HS-27A (cell line): ENCODE measurements around the gene RARB.

Experiments used
- DNase-seq: peaks from one replicate; pipeline ENCODE4 v3.0.0-alpha.2; 2012; ENCODE audit warnings: low read depth, missing footprints

Gene RARB

DNA sequence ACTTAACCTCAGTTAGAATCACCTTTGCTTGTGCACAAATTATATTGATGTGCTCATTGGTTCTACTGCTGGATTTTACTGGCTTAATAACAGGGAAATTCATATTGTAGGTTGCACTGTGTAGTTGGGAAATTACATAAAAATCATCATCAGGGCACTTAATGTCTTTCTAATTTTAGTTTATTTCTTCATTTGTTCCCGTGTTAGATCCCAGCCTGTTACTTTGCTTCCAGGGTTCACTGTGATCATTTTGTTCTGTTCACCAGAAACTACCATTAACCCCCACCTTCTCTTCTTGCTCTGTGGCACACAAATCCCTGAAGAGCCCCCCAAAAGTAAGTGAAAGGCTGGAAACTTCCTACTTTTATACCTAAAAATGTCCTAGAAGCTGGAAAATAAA is 80.4 kb downstream of the RARB start:
- no peak for DNase-seq

DNA sequence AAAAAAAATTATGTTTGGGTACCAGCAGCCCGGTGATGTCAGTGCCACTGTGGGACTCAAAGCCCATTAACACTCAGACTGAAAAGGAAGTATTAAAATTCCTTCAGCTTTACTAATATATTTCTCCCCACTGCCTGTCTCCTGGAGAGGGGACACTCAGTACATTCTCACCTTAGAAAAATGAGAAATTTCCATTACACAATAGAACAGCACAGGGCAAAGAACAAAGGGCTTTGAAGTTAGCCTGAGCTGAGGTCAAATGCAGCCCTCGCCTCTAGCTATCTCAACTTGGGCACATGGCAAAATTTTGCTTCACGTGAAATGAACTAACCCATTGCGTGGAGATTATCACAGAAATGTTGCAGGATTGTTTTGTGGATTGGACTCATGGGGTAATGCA is 80.8 kb downstream of the RARB start:
- DNase-seq: no peak

DNA sequence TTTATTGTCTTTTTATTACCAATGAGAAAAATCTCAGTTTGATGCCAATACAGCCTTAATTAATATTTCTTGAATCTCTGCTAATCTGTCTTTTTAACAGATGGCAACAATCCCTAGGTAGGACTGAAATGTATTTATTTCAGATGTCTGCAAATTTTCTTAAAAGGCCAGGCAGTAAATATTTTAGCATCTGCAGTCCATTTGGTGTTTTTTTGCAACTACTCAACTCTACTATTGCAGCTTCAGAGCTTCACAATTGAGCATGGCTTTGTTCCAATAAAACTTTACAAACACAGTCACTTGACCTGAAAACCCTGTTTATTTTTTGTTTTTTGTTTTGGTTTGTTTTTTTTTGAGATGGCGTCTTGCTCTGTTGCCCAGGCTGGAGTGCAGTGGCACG is 82.7 kb downstream of the RARB start:
- no peak for DNase-seq

DNA sequence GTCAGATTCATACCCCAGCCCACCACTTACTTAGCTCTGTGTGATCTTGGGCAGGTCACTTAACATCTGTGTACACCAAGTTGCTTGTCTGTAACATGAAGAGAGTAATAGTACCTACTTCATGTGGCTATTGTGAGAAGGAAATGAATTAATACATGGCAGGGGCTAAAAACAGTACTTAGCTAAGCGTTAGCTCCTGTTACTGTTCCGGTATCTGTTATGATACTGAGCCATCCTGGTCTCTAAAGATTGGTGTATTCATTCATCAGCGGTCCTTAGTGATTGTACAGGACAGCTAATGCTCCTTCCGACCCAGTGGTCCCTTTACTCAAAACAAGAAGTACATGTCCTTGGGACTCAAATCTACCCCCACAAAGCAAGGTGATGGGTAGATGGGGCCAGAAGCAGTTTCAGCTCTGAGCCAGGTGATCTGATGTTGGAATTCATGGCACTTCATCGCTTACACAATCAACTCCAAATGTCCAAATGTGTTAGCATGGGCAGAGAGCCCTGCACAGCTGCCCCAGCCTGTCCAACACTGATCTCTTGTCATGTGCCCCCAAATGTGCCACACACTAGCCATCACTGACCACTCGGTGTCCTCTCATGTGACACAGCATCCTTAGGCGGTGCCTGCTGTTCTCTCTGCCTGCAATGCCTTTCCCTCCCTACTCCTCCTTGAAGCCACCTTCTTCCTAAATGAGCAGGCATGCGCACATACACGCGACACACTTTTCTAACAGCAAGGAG is 84.1 kb downstream of the RARB start:
- no peak for DNase-seq

DNA sequence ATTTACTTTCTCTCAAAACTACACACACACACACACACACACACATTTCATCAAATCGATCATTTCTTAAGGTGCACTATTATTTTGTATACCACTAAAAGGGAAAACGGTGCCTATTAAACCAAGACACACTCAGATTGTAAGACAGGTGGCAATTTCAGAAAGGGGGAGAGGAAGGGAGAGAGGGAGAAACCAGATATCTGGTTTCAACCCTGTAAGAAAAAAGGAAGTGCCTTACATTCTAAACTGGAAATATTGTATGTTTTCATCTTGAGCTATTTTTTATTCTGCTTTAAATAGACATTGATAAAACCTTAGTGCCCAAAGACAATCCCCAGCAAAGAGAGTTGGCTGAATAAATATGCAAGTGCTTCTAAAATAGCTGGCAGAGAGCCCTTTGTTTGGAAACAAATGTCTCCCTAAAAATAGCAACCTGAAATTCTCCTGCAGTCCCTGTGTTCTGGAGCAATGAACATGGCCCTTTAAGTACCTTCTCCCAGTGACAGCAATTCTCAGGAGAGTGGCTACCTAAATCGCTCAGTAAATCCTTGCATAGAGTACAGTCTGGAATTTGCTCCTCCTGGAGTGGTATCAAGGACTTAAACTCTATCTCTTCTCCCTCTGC is 85.7 kb downstream of the RARB start:
- no peak for DNase-seq

DNA sequence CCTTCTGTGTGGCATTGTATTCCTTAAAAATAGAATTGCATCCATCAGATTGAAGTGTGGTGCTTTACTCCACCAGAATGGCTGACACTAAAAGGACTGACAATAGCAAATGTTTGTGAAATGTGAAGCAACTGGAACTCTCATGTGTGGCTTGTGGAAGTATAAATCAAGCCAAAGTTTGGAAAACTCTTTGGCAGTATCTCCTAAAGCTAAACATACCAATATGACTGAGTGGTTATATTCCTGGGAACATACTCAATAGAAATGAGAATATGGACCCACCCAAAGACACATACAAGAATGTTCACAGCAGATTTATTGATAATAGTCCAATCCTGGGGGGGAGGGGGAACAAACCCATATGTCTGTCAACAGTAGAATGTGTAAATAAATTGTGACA is 87.1 kb downstream of the RARB start:
- no peak for DNase-seq

DNA sequence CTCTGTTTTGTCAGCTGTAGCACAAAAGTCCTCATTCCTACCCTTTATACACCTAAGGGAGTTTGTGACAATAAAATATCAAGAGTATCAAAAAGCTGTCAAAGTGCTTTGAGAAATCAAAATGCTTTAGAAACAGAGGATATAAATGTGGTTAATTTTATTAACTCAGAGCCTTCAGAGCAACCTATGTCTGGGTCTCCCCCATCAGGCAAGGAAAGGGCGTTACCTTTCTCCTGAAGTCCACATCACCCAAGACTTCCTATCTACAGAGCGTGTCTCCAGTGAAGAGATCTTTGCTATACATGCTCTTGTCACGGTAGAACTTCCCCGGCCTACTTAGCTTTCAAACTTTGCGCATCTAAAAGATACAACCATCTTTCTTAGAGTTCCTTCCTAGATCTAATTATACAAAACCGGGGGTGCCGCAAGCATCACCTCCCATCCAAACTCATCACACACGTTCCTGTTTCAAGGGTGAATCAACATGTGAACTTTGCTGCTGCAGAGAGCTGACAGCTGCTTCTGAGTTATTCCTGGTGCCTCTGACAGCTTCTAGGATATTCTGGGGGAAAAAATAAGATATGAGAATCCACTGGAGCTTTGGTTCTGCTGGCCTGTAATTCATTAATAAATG is 93.0 kb downstream of the RARB start:
- no peak for DNase-seq

DNA sequence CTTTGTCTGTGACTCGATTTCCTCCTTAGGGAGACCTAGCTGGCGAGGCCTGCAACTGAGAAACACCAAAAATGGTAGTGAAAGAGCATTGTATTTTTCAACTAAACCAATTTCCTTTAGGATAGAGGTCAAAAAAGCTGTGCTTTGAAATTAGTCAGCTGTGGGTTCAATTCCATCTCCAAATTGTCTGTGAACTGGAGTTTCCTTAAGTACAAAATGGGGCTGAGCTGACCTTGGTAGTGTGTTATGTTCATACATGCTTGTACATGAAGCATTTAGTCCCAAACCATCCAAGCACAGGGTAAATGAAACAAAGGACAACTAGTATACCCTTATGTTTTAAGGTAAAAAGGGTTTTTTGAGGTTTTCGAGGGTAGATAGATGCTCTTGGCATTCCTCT is 99.3 kb downstream of the RARB start:
- no peak for DNase-seq

DNA sequence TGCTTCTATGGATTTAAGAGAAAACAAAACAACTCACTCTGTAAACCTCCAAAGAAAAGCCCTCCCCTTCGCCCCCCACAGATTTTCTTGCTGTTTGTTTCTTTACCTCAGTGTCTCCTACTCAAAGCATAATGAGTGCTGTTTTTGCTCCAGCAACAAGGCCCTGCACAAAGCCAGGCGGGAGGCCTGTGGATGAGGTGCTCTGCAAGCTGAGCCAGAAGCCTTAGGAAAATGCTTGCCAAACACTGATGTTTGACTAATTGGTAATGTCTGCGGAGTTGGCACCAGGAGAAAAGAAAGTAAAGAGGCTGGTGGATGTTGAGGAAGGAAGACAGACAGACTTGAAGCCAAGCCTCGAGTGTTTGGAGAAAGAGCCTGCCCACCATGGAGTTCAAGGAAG is 99.7 kb downstream of the RARB start:
- DNase-seq: no peak

DNA sequence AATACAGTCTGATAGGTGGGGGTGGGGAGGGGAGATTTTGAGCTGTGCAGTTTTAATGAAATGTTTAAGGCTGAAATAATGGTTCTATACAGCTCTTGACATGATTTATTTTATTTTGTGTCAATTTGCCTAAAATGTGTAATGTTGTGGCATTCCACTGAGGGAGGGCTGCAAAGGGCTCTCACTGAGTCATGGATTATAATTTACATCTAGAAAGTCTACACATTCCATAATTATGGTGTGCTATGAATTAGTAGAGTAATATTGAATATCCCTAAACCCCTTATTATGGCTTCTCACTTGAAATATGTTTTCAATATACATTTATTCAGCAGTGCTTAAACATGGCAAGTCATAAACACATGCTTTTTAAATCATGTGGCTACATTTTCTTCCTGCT is 103.9 kb downstream of the RARB start:
- DNase-seq: no peak

DNA sequence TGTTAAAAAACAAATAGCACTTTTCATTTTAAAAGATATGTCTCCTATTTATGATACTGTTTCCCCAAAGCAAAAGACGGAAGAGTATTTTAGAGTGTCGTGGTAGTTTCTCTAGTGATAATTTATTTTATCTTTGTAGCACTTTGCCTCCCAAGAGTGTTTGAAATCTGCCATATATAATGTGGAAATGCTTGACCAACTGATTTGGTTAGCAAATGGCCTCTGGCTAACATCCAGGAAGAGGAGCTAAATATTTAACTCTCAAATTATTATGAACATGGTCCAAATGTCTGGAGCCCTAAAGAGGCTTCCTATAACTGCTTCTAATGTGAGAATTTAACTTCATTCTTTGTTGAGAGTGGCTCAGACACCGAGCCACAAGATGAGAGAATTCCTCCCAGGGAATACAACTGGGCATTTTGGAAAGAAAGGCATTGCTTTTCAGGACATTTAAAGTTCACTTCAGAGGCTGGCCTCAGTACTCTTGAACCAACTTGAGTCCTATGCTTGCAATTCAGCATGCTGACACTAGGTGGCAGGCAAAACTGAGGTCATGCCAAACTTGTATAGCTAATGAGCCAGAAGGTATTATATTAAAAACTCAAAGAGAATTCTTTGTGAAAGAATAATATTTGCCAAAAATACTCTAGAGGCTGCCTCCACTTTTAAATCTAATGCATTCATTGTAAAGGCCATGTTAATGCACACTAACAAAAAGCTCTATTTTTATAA is 104.5 kb downstream of the RARB start:
- DNase-seq: no peak

DNA sequence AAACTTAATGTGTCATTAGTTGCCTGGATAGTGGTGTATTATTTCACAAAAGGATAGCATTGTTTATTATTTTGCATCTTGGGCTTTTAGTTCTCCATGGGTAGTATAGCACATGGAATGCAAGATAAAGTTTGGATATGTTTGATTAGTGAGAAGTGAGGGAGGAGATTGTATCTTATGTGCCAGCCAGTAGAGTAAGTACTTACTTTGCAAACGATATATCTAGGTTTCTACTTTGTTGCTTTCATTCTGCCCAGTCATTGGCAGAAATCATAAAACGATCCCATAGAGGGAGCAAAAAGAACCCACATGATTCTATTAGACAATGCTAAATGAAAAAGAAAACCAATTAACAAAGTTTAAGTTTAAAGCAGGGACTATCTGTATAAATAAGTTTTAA is 105.3 kb downstream of the RARB start:
- DNase-seq: no peak

DNA sequence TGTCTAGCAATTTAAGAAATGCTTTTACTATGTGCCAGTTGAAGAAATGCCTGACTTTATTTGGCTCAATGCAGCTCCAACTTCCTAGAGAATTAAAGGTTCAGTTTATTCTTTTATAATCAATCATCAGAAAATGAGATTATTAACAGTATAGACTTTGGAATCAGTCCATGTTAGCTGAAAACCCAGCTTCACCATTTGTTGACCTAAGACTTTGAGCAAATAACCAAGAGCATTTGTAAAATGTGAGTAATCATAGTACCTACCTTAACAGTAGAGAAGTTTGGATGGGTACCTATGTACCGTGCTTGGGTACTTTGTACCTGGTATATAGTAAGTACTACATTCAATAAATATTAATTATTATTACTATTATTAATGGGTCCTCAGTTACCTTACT is 105.9 kb downstream of the RARB start:
- no peak for DNase-seq

DNA sequence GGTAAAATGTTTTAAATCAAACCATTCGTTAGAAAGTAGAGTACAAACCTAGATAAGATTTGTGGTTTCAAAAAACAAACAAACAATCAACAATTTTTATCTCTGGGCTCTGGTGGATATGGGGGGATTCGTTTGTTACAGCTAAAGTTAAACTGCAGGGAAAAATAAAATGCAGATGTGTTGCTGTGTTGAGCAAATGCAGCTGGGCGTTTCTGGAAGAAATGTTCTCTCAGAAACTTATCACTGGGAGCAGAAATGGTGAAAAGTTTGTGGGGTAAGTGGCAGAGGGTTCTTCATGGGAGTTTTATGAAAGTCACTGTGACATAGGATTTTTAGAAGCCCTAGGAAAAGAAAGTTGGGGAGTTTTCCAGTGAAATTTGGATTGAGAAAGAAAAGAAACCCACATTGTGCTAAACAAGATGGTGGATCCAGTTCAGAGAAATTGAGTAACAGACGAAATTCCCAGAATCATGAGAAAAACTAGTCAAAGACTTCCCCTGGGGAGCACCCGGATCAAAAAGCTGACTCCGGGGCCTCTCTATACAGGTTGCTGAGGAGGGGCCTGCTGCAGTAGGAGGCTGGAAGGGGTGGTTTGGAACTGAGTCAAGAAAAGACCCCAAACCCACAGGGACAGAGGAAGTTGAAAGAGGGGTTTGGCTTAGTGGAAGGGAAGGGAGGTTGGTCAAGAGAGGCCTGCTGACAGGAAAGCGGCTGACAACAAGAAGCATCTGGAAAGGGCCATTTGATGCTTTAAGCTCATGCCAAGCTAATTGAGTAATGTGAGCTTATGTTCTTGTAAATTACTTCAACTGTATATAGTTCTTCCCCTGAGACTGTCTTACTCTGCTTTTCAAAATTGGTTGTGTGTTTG is 108.7 kb downstream of the RARB start:
- DNase-seq: no peak

DNA sequence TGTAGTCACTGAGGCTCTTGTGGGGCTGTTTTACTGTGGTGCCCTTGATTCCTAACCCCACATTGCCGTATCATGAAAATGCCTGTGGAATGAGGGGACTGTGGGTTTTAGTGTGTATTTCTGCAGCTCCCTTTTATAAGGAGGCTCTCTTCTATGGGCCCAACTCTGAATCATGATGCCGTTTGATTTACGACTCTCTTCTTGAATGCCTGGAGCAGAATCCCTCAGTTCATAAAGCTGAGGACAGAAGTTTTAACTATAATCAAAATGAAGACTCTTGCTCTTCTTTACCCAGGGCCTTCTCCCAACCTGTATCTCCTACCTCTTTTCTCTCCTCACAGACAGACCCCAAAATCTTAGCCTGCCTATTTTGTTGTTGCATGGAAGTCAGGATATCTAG is 109.5 kb downstream of the RARB start:
- no peak for DNase-seq

DNA sequence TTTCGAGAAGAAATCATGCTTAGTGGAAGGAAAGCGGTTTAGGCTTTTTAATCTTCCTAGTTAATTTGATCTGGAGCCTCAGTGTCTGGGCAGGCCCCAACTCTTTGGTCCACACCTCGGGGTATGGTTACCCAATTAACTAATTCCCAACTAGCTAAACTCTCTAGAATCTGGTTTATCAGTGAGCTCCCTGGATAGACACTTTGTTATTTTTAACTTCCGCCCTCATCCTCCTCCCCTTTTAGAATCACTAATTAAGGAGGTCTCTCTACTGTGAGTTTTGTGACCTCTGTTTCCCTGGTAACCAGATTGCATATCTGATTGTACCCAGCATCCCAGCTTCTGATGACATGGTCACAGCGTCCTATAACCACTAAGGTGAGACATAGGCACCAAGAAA is 112.2 kb downstream of the RARB start:
- DNase-seq: no peak

DNA sequence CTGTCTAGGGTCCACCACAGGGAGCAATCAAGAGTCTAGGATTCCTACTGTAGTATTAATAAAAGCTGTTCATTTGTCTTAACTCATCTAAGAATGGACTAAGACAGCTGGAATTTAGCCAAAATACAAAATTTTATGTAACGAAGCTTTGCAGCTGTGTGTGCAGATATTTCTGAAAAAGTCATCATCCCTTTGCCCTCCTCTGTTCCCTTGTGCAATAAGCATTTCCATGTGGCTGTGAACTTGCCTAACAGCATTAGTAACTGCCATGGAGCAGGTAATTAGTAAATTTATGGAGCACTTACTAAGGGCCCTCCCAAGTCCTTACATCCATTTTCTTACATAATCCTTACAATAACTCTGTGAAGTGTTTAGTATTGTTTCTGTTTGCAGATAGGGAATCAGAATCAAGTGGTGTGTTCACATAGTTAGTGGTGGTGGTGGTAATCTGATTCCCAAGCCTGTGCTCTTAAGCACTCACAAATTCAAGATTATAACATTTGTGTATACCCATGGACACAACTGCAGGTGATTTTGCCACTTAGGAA is 114.5 kb downstream of the RARB start:
- no peak for DNase-seq

DNA sequence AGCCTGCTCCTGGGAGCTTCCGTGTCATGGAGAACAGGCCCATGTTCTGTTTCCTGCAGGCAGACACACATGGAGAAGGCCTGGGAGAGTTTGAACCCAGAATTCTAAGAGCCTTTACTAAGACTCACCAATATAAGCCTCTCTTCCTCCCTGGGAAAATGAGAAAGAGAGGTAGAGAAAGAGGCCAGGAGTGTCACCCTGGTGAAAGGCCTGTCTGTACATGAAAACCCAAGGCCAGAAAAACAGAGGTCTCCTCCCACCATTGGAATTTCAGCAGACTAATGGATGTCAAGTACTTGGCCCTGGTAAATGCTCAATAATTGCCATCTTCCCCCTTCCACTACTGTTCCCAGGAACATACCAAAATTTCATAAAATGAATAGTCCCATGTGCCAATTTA is 119.0 kb downstream of the RARB start:
- no peak for DNase-seq

DNA sequence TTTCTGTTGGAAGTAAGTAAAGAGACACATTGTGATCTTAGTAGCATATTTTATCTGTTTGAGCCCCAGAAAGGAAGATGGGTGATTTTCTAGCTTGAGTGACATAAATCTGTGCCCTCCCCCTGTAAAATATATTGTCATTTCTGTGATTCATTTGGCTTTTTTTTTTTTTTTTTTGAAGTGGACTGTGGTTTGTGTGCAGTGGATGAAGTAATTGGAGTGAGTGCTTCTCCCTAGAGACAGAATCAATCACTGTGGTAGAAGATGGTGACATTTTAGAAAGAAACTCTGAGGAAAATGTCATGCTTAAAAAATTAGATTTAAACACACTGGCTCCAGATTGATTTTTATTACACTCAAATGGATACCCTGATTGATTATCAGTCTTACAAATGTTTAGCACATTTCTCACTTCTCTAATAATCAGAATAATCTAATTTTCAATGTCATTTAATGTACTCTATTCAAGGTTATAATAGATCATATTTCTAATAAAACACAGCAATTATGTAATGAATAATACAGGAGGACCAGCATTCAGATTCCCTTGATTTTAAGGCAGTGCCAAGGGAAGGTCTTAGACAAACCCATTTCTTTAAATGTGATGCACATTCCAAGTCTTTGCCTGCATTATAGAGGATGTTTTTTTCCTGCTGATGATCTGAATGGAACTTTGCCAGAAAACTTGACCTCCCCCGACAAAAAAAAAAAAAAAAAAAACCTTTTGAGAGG is 120.0 kb downstream of the RARB start:
- DNase-seq: no peak

DNA sequence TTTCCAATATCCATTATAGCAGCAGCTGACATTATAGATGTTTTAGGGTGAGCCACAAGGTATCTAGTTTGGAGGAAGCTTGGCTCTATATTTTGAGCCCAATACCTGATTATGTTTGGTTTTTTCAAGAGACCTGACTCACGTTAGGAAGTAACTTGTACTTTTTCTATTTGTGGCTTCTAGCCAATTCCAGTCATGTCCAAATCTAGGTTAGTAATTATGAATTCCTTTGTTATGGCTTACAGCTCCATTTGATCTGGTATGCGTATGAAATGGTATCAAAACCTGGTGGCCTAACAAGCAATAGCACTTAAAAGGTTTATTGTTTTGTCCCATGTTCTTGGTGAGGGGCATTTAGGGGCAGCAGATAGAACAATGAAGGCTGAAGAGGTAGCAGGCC is 120.8 kb downstream of the RARB start:
- no peak for DNase-seq

DNA sequence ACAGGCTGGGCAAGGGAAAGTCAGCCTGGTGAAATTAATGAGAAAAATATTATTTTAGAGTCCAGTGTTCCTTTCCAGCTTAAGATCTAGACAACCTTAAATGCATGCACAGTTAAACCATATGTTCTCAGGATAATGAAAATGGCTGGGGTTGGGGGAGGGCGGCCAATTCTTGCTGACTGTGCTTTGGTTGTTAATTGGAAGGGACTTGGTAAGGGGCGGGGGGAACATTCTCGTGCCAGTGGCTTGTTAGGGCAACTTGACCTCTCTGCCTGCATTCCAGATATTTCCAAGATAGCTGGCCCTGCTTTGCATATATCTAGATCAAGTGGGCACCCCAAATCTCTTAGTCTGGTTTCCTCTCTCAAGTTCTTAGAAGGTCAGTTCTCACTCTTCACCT is 124.2 kb downstream of the RARB start:
- no peak for DNase-seq
